DND-41 (cell line): ENCODE data around the gene EBF4.
A peak's percentile ranks its signal among the peaks of the same experiment; 100 is the strongest.

ENCODE experiments used
- ATAC-seq: fragments of 200-7000 bp; cut with Tn5 transposase; 3 replicates; pipeline ENCODE4 v1.9.1; 2021; ENCODE audit warnings: low read depth; ENCODE audit not compliant: insufficient read depth
- DNase-seq: peaks from one replicate; pipeline ENCODE4 v3.0.0-alpha.2; 2020
- H2AFZ ChIP-seq: 2 replicates; pipeline ENCODE4 v1.6.0; 2012; ENCODE audit warnings: low read depth, low read length
- H3K27ac ChIP-seq: 2 replicates; pipeline ENCODE4 v1.5.1; 2012; ENCODE audit warnings: low read length, inconsistent platforms
- H3K27me3 ChIP-seq: fragments of 200-600 bp; sonication (generic); 2 replicates; pipeline ENCODE4 v1.6.0; 2012; ENCODE audit warnings: low read length, mild to moderate bottlenecking, inconsistent platforms; ENCODE audit not compliant: insufficient read depth, poor library complexity
- H3K36me3 ChIP-seq: 2 replicates; pipeline ENCODE4 v1.5.1; 2012; ENCODE audit warnings: low read length, inconsistent platforms; ENCODE audit not compliant: insufficient read depth
- H3K4me1 ChIP-seq: 2 replicates; pipeline ENCODE4 v1.5.1; 2012; ENCODE audit warnings: mild to moderate bottlenecking, low read length; ENCODE audit not compliant: insufficient read depth
- H3K4me2 ChIP-seq: 2 replicates; pipeline ENCODE4 v1.6.0; 2012; ENCODE audit warnings: mild to moderate bottlenecking, moderate library complexity, low read length, inconsistent platforms; ENCODE audit not compliant: insufficient read depth
- H3K4me3 ChIP-seq, 2 experiments: fragments of 200-600 bp in 1 of 2; shearing (Covaris generic) in 1 of 2; 2 replicates each; pipeline ENCODE4 v1.5.1; 2012 to 2016; ENCODE audit warnings: inconsistent platforms in 2 of 2, low read length in 2 of 2, mild to moderate bottlenecking in 2 of 2, low read depth in 1 of 2, moderate library complexity in 1 of 2
- H3K79me2 ChIP-seq: 2 replicates; pipeline ENCODE4 v1.6.0; 2012; ENCODE audit warnings: low read length, inconsistent platforms; ENCODE audit not compliant: insufficient read depth
- H3K9ac ChIP-seq: 2 replicates; pipeline ENCODE4 v1.6.0; 2012; ENCODE audit warnings: low read depth, mild to moderate bottlenecking, inconsistent platforms, low read length, moderate library complexity
- H3K9me3 ChIP-seq: 2 replicates; pipeline ENCODE4 v1.5.1; 2012; ENCODE audit warnings: low read length, moderate library complexity, mild to moderate bottlenecking, inconsistent platforms; ENCODE audit not compliant: insufficient read depth, severe bottlenecking
- H4K20me1 ChIP-seq: 2 replicates; pipeline ENCODE4 v1.6.0; 2012; ENCODE audit warnings: low read length; ENCODE audit not compliant: insufficient read depth
- EZH2 ChIP-seq: IDR thresholded peaks from 3 replicates; pipeline ENCODE4 v1.6.1; 2012; ENCODE audit warnings: borderline replicate concordance, low read depth, mild to moderate bottlenecking, moderate library complexity, low read length, inconsistent platforms; ENCODE audit not compliant: severe bottlenecking
- TF ChIP-seq, protein P1 (sequence below): IDR thresholded peaks from 2 replicates; pipeline ENCODE4 v1.5.1; 2012; ENCODE audit warnings: borderline replicate concordance, low read length, moderate library complexity, mild to moderate bottlenecking; ENCODE audit not compliant: poor library complexity, severe bottlenecking; ENCODE audit errors: extremely low read depth

The EBF4 gene

DNA sequence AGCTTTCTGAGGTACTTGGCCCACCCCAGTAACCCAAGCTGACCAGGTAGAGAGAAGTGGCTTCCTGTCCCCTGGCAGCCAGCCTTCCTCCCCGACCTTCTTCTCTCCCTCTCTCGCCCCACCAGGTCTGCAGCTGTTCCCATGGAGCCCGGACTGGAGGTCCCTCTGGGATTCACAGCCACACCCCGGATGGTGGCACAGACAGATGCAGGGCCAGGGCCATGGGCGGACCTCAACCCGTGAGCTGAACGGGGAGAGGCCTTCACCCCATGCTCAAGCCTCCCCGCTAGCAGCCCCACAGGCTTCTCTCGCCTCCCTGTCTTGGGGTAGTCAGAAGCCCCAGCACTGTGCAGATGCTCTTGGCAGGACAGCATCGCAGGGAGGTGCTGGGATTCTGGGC is 66.6 kb downstream of the EBF4 start:
- no peak overlapping the region for H3K4me2 ChIP-seq
- H3K4me3 ChIP-seq: no peak overlapping the region
- peaks cover 11% of the 10 kb centered on the region for H3K27me3 ChIP-seq
- peaks cover 18% of the 10 kb centered on the region for H4K20me1 ChIP-seq
- H3K9ac ChIP-seq: no peak overlapping the region
- H3K4me1 ChIP-seq: no peaks in the 10 kb centered on the region
- ATAC-seq: no peak
- no peaks in the 10 kb centered on the region for H3K9me3 ChIP-seq
- no peak for DNase-seq
- H3K36me3 ChIP-seq: no peaks in the 10 kb centered on the region
- H3K79me2 ChIP-seq: no peaks in the 10 kb centered on the region
- H2AFZ ChIP-seq: no peak overlapping the region
- no peak for TF ChIP-seq EZH2
- TF ChIP-seq, protein P1, sequence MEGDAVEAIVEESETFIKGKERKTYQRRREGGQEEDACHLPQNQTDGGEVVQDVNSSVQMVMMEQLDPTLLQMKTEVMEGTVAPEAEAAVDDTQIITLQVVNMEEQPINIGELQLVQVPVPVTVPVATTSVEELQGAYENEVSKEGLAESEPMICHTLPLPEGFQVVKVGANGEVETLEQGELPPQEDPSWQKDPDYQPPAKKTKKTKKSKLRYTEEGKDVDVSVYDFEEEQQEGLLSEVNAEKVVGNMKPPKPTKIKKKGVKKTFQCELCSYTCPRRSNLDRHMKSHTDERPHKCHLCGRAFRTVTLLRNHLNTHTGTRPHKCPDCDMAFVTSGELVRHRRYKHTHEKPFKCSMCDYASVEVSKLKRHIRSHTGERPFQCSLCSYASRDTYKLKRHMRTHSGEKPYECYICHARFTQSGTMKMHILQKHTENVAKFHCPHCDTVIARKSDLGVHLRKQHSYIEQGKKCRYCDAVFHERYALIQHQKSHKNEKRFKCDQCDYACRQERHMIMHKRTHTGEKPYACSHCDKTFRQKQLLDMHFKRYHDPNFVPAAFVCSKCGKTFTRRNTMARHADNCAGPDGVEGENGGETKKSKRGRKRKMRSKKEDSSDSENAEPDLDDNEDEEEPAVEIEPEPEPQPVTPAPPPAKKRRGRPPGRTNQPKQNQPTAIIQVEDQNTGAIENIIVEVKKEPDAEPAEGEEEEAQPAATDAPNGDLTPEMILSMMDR: no peak
- H3K27ac ChIP-seq: no peak overlapping the region

DNA sequence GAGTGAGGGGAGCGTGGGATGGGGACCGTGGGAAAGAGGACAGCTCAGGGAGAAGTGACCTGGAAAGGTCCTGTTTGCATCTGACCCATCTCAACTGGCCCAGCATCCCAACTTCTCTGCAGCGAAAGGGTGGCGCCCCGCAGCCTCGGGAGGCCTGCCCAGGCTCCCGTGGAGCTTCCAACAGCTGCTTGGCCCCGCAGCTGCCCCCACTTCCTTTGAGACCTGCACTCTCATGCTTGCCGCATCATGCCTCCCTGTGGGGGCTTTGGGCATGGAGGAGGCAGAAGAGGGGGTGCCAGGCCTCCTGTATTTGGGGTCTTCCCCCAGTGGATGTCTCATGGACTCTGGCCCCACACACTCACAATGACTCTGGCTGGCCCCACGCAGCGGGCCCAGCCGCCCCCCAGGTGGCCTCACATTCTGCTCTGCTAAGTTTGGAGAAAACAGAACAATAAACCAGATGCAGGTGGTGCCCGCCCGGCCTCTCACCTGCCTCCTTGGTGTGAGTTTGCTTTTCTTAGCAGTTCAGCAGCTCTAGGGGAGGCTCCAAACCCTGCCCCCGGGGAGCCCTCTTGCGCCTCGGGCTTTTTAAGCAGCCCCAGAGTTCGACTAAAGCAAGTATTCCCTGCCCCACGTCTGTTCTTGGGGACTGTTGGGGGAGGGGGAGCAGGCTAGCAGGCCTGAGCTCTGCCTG is 67.2 kb downstream of the EBF4 start:
- H3K36me3 ChIP-seq: no peaks in the 10 kb centered on the region
- H3K27ac ChIP-seq: no peak overlapping the region
- no peak for TF ChIP-seq EZH2
- TF ChIP-seq, protein P1: no peak
- H3K4me2 ChIP-seq: no peak overlapping the region
- no peak for DNase-seq
- 0 out of 3 replicates have a peak, but pooled peaks have one; percentile 39 for ATAC-seq
- no peak overlapping the region for H3K4me3 ChIP-seq
- no peak overlapping the region for H2AFZ ChIP-seq
- no peaks in the 10 kb centered on the region for H3K79me2 ChIP-seq
- H3K9ac ChIP-seq: no peak overlapping the region
- H3K27me3 ChIP-seq: peaks cover 7% of the 10 kb centered on the region
- no peaks in the 10 kb centered on the region for H3K4me1 ChIP-seq
- no peaks in the 10 kb centered on the region for H3K9me3 ChIP-seq
- peaks cover 12% of the 10 kb centered on the region; the same call in 1 of the 2 replicates for H4K20me1 ChIP-seq

GRCh38 chr20:2760297-2760951 is 67.8 kb downstream of the EBF4 start:
- Histone ChIP-seq H4K20me1 (peaks cover 12% of the 10 kb centered on the region; the same call in 1 of the 2 replicates), H3K36me3 (no peaks in the 10 kb centered on the region), H3K79me2 (no peaks in the 10 kb centered on the region), H3K4me1 (no peaks in the 10 kb centered on the region), H3K9me3 (no peaks in the 10 kb centered on the region), H3K9ac (no peak overlapping the region), H3K27ac (no peak overlapping the region), H3K27me3 (peaks cover 6% of the 10 kb centered on the region), H3K4me3 (no peak overlapping the region), H3K4me2 (no peak overlapping the region), H2AFZ (no peak overlapping the region)
- no peak for ATAC-seq
- no peak for TF ChIP-seq EZH2
- TF ChIP-seq, protein P1: no peak
- no peak for DNase-seq
